22Rv1 (cell line): Measurements from ENCODE around the gene HOXD8.

Experiments used
- CTCF ChIP-seq: fragments of 450-650 bp; IDR thresholded peaks from 2 replicates; pipeline ENCODE4 v1.5.1; 2017; ENCODE audit warnings: mild to moderate bottlenecking
- ZFX ChIP-seq: fragments of 450-650 bp; IDR thresholded peaks from 2 replicates; pipeline ENCODE4 v1.6.1; 2017; ENCODE audit warnings: antibody characterized with exemption, borderline replicate concordance

- TF ChIP-seq CTCF (no peak), ZFX (no peak)
These were observed 7.1 kb downstream of the HOXD8 start for GRCh38 chr2:176136374-176137251.
